ENCODE data around the gene BCL7A. TPM values are rescaled to one million over a fixed set of nuclear protein-coding genes. Genes with fewer than 3 reads are reported as not detected.

The BCL7A gene
- total and polyA plus RNA-seq, 2 of the 8 experiments (the other 6 are each of a cell fraction or from before 2014, with no cell fraction given): 11.9 to 12.7 TPM

DNA sequence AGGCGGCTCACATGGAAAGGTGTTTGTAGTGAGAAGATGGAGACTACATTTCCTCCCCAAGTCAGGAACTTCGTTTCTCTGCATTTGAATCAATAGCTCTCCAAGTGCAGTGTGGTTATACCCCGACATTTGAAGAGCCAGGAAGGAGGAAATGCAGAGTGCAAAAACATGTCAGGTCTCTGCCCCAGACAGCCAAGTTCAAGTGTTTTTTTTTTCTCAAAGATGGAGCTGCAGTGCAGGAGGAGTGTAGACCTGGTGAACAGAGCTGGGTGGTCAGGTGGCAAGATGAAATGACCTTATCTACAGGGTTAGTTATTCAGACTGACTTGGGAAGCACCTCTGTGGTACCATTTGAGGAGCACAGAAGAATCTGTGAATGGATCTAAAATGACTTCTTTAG lies 78.2 kb downstream of the BCL7A start (continued):
- TF ChIP-seq, protein P1, sequence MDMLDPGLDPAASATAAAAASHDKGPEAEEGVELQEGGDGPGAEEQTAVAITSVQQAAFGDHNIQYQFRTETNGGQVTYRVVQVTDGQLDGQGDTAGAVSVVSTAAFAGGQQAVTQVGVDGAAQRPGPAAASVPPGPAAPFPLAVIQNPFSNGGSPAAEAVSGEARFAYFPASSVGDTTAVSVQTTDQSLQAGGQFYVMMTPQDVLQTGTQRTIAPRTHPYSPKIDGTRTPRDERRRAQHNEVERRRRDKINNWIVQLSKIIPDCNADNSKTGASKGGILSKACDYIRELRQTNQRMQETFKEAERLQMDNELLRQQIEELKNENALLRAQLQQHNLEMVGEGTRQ (IDR thresholded peaks at IDR 0.05; ENCODE audit: low read length): no peak
- TF ChIP-seq SP1 (IDR thresholded peaks at IDR 0.05; ENCODE audit: low read depth, low read length): no peak
- no peak for TF ChIP-seq JUND (IDR thresholded peaks at IDR 0.05; ENCODE audit: low read length)
